Measurements from ENCODE around the gene FAM118B. TPM values are rescaled to one million over a fixed set of nuclear protein-coding genes. Genes with fewer than 3 reads are reported as not detected.

Gene FAM118B
- 29.5 and 30.4 TPM in 2 replicates for total RNA-seq

- H3K79me2 ChIP-seq (ENCODE audit: insufficient read depth, low read length) = peaks cover 54% of the 10 kb centered on the region
- TF ChIP-seq CTCF (IDR thresholded peaks at IDR 0.05; ENCODE audit: extremely low read depth, low read depth, low read length) = no peak
These were observed at the start of gene FAM118B, which contains the start of gene RPUSD4 for GRCh38 chr11:126211236-126212088. TSS of gene FAM118B (plus strand) at chr11:126211782. CDS start at chr11:126235002, 23,220 bp downstream. TSS of gene RPUSD4 (minus strand) at chr11:126211650. CDS start at chr11:126211638, 12 bp downstream.

GRCh38 chr11:126162306-126163030 is 49.1 kb upstream of the FAM118B start:
- Histone ChIP-seq H4K20me1 (ENCODE audit: insufficient read depth, low read length) (no peaks in the 10 kb centered on the region), H3K27me3 (ENCODE audit: insufficient read depth, low read length) (no peaks in the 10 kb centered on the region), H3K79me2 (ENCODE audit: insufficient read depth, low read length) (no peaks in the 10 kb centered on the region), H3K4me1 (ENCODE audit: insufficient read depth, low read length) (peaks cover 13% of the 10 kb centered on the region), H3K9me3 (ENCODE audit: low read depth, low read length) (no peaks in the 10 kb centered on the region), H2AFZ (ENCODE audit: low read length) (peak overlapping the region; percentile 82), H3K36me3 (ENCODE audit: insufficient read depth, low read length) (no peaks in the 10 kb centered on the region), H3K4me2 (ENCODE audit: insufficient read depth, low read length) (peak overlapping the region; percentile 56), H3K4me3 (ENCODE audit: insufficient read depth, low read length) (no peak overlapping the region), H3K27ac (ENCODE audit: low read depth, low read length) (peak overlapping the region; percentile 58)
- DNase-seq (ENCODE audit: insufficient read length, low spot score, missing footprints) = no peak
- no peak for TF ChIP-seq CTCF (IDR thresholded peaks at IDR 0.05; ENCODE audit: extremely low read depth, low read depth, low read length)

More at GRCh38 chr11:126211236-126212088, at the start of gene FAM118B, which contains the start of gene RPUSD4:
- Histone ChIP-seq H3K4me2 (ENCODE audit: insufficient read depth, low read length) (peak within 1 kb of the TSS; percentile 97), H3K36me3 (ENCODE audit: insufficient read depth, low read length) (peaks cover 14% of the 10 kb centered on the region), H3K27ac (ENCODE audit: low read depth, low read length) (peak within 1 kb of the TSS; percentile 71), H3K4me1 (ENCODE audit: insufficient read depth, low read length) (peaks cover 14% of the 10 kb centered on the region), H4K20me1 (ENCODE audit: insufficient read depth, low read length) (peaks cover 21% of the 10 kb centered on the region), H3K9me3 (ENCODE audit: low read depth, low read length) (no peaks in the 10 kb centered on the region), H2AFZ (ENCODE audit: low read length) (peak within 1 kb of the TSS; percentile 99), H3K27me3 (ENCODE audit: insufficient read depth, low read length) (no peaks in the 10 kb centered on the region), H3K4me3 (ENCODE audit: insufficient read depth, low read length) (peak within 1 kb of the TSS; percentile 93)
- peak; percentile 99 for DNase-seq (ENCODE audit: insufficient read length, low spot score, missing footprints)

GRCh38 chr11:126163074-126163700 is 48.4 kb upstream of the FAM118B start:
- no peaks in the 10 kb centered on the region for H4K20me1 ChIP-seq (ENCODE audit: insufficient read depth, low read length)
- H3K27ac ChIP-seq (ENCODE audit: low read depth, low read length) = peak overlapping the region; percentile 58
- peak overlapping the region; percentile 56 for H3K4me2 ChIP-seq (ENCODE audit: insufficient read depth, low read length)
- peak overlapping the region; percentile 82 for H2AFZ ChIP-seq (ENCODE audit: low read length)
- H3K4me3 ChIP-seq (ENCODE audit: insufficient read depth, low read length) = peak overlapping the region; percentile 39
- no peaks in the 10 kb centered on the region for H3K27me3 ChIP-seq (ENCODE audit: insufficient read depth, low read length)
- H3K9me3 ChIP-seq (ENCODE audit: low read depth, low read length) = no peaks in the 10 kb centered on the region
- no peaks in the 10 kb centered on the region for H3K36me3 ChIP-seq (ENCODE audit: insufficient read depth, low read length)
- DNase-seq (ENCODE audit: insufficient read length, low spot score, missing footprints) = peak; percentile 99
- no peaks in the 10 kb centered on the region for H3K79me2 ChIP-seq (ENCODE audit: insufficient read depth, low read length)
- TF ChIP-seq CTCF (IDR thresholded peaks at IDR 0.05; ENCODE audit: extremely low read depth, low read depth, low read length) = no peak
- peaks cover 13% of the 10 kb centered on the region for H3K4me1 ChIP-seq (ENCODE audit: insufficient read depth, low read length)
